T-helper 9 cell (primary cell): ENCODE results near the gene POU2AF2.
"Not testable (repeated sequence)": the region's sequence is repeated elsewhere in the genome, so short reads cannot be mapped to it uniquely, and the experiment has no call there.

Experiments
- DNase-seq: peaks from one replicate; pipeline ENCODE4 v3.0.0-alpha.2; 2020

Gene POU2AF2

DNA sequence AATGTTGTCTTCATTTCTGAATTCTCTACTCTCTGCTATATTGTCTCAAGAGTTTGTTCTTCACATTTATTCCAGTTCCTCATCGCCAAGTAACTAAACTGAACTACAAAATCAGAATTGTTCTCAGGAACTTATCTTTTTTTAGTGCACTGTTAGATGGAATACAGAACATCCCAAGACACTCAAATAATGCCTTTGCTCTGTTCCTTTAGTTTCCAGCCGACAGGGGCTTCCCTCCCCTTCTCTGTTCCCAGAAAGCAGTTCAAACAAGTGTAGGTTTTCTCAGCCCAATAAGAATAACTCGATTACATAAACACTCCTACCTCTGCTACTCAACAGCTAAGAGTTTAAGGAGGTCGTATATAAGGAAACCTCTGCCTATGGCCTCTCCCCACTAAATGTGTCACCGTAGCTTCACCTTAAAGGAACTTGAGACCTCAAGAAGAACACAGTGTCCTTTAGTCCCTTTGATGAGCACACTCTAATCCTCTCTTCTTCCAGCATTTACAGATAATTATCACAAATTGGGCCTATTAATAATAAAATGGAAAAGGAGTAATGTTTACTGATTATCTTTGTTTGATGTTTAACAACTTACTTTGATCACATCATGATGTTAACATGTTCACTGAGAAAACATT lies 59.8 kb downstream of the POU2AF2 start:
- DNase-seq, result no peak

DNA sequence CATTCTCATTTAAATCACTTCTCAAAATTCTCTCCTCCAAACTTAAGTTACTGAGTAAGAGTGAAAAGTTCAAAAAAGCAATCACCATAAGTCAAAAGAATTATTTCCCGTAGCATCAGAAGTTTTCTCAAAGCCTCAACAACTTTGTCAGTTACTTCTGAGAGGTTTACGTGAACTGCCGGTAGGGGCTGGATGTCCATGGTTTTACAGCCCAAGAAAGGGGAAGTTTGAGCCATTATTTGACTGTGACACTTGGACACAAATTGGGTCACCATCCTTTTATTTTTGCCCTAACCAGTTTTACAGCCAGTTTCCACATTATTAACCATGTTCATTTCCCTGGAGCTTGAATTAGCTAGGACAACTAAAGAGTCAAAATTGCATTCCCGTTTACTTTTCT lies 60.4 kb downstream of the POU2AF2 start:
- no peak for DNase-seq

DNA sequence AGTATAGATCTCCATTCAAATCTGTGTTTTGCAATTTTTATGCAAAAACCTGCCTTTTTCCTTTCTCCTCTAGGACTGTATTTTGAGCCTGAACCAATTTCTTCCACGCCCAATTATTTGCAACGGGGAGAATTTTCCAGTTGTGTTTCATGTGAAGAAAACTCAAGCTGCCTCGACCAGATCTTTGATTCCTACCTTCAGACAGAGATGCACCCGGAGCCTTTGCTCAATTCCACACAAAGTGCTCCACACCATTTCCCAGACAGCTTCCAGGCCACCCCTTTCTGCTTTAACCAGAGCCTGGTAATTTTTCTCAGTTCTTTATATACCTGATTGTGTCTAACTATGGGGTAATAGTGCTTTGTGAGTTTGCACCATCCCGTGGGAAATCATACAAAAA lies 60.8 kb downstream of the POU2AF2 start:
- no peak for DNase-seq

DNA sequence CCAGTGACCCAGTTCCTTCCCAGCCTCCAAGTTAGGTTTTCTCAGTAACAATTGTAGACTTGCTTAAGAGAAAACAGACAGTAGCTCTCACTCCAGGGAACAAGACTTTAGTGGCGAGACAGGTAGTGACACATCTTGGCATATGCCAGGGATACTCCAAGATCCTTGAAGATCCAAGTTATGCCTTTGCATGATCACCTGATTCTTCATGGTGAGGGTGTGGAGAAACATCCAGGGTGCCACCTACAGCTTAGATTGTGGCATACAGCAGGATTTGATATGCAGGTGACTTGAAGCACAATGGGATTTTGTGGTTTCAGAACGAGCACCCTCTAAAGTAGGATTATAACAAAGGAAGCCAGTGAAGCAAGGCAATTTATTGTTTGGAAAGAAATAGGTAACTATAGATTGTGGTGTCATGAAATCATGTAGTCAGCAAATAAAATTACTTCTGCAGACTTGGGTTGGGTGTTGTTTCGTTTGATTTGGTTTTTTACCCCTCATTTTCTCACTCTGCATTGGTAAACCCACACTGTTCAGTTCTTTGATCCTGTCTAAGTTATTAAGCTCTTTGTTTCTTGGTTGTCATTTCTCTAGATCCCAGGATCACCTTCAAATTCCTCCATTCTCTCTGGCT lies 62.1 kb downstream of the POU2AF2 start:
- DNase-seq, result no peak

DNA sequence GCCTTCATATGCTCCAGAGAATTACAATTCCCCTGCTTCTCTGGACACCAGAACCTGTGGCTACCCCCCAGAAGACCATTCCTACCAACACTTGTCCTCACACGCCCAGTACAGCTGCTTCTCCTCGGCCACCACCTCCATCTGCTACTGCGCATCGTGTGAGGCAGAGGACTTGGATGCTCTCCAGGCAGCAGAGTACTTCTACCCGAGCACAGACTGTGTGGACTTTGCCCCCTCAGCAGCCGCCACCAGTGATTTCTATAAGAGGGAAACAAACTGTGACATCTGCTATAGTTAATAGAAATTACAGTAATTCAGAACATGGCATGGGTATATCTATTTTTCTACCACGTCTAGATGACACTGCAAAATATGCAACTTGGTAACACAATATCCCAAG lies 62.6 kb downstream of the POU2AF2 start:
- DNase-seq, result no peak

DNA sequence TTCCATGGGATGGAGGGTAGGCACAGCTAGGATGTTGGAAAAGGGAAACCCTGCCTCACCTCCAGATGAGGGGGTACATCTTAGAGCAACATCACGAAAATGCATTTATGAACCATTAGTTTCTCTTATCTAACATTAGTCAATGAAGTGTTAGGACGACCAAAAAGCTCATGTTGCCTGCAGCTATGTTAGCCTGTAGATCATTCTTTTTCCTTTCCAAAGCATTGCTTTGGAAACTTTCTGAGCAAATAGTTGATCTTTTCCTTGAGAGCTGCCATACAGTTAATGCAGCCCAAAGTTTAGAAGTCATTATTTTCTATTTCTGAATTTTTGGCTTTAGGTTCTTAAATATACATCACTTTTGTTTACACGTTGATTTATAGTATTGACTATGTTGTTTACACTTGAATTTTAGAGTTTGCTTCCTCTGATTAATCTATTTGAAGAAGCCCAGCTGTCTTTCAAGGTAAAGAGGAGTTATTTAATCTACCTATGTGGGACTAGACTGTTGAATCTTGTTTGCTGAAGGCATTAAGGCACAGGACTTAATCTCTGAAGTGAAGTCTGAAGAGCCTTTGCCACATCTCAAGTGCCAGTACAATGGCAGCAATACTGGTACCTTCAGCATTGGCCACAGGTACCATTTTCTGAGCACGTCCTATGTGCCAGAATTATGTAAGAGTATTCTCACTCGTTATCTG lies 63.8 kb downstream of the POU2AF2 start:
- DNase-seq, result no peak

DNA sequence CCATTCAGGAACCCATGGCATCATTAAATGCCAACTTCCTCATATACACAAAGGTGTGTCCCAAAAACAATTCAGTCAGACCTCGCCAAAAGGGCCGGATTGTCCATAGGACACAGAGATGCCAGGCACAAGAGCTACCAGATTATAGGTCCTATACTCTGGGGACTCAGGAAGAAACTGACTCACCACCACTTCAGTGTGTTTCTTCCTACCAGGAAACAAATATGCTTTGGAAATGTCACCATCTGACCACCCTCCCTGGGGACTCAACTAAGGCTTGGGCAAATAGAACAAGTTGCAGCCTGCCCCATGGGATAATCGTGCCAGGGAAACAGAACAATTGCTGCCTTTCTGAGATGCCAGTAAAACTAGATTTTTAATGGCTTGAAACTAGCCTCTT lies 64.6 kb downstream of the POU2AF2 start:
- DNase-seq, result no peak

DNA sequence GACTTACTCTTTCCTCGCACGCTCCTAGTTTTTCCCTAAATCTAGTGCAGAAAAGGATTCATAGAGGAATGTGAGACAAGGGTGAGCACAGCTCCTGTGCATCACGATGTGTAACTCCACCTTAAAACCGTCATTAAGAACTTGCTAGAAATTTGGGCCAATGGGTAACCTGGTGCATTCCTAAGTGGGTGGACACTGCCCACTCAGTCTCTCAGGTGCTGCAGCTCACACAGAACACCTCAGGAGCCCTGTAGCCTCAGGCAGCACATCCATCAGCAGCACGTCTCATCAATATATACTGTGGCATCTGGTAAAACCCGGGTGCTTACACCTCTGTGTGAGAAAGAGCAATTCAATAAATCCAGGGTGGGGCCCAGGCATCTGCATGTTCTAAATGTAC lies 65.2 kb downstream of the POU2AF2 start:
- DNase-seq, result no peak

DNA sequence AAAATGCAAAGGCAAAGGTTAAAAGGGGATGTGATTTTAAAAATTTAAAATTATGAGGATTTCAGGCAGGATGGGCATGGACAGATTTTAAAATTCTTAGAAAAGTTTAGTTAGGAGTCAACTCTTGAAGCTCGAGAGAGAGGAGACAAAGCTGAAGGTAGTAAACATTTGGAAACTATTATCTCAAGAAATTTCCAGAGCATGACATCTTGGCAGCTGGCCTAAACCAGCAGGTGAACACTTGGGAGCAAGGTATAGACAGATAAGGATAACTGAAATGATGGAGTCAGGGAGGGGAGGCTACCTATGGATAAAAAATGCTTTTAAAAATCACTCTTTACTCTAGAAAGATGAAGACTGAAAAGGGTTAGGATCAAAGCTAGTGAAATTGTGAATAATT lies 66.6 kb downstream of the POU2AF2 start:
- no peak for DNase-seq

DNA sequence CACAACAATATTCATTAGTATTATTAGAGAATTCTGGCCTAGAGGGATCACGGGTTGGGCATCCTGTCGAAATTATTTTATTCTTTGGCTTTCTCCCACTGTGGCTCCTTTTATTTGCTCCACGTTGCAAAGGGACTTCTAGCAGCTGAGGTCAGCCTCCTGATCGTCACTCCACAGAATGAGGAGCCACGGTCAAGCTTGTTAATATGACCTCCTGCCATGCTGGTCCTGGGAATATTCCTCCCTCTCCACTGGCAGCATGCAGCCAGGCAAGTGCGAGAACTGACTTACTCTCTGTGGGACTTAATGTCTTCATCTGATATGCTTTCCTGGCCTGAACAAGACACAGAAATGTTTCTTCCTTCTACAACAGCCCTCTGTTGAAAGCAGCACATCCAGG lies 73.8 kb downstream of the POU2AF2 start:
- no peak for DNase-seq

DNA sequence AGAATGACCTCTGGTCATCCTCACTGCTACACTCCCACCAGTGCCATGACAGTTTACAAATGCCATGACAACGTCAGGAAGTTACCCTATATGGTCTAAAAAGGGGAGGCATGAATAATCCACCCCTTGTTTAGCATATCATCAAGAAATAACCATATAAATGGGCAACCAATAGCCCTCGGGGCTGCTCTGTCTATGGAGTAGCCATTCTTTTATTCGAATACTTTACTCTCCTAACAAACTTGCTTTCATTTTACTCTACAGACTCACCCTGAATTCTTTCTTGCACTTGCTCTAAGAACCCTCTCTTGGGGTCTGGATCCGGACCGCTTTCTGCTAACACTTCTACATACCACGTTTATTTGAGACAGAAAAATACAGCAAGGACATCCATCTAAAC lies 74.7 kb downstream of the POU2AF2 start:
- not testable (repeated sequence) for DNase-seq

DNA sequence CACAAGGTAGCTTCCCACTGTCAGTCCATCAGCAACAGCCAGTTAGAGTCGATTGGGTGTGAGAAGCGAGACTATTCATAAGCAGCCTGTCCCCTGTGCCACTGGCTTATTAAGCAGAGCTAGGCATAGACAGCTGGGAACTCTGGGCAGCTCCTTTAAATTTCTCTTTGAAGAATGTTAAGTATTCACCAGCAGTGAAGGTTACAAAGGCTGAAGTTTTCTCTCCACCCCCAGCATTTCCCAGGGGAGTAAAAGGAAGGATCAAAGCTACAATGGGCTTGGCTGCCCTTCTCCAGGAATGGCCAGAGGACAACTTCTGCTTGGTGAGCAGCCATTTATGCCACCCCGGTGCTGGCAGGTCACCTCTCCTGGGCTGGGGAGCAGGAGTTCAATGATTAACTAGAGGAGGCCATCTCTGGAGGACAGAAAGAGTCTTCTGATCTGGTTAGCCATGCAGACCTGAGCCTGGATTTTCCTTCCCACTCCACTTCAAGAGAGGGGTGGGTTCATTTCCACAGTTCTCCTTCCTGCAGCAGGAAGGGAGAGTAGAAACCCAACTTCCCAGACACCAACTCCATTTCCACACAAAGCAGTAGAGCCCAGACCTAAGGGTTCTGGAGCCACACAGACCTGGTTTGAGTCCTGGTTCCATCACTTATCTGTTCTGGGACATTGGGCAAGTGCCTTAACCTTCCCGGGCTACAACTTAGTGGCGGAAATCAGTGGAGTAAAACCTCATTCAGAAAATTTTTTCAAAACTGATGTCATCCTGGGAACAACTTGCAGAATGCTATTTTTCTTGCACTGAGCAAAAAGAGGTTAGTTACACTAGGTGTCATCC lies 75.4 kb downstream of the POU2AF2 start:
- no peak for DNase-seq

DNA sequence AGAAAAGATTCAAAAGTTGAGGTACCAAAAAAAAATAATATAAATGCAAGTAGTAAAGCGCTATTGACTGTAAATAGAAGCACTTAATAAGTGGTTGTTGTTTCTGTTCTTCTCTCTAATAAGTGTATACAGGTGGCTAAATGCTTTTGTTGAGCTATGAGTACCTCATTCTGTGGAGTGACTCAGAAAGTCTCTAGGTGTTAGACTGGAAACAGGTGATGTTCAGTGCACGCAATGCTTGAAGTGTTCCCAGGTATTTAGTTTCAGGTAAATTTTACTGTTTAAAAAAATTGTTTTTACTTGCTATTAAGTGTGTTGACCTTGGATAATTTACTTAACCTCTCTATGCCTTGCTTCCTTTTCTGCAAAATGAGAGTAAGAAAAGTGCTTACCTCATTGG lies 77.0 kb downstream of the POU2AF2 start:
- DNase-seq, result no peak

DNA sequence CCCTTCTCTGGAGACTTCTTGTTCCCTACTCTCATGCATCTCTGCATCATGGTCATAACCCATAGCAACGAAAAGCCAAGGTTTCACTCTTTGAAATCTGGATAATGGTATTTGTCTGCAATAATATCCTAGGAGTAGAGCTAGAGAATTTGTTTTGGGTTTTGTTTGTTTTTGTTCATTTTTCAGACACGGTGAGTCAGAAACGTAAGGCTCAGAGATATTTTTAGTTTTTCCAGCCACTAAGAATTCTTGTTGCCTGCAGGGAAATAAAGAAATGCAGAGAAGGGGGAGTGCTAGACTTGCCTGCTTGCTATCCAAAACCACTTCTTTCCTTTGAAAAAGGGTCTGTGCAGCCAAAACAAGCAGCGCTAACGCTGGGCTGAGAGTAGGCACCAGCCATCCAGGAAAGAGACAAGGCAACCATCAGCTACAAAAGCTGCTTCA lies 78.8 kb downstream of the POU2AF2 start:
- no peak for DNase-seq

DNA sequence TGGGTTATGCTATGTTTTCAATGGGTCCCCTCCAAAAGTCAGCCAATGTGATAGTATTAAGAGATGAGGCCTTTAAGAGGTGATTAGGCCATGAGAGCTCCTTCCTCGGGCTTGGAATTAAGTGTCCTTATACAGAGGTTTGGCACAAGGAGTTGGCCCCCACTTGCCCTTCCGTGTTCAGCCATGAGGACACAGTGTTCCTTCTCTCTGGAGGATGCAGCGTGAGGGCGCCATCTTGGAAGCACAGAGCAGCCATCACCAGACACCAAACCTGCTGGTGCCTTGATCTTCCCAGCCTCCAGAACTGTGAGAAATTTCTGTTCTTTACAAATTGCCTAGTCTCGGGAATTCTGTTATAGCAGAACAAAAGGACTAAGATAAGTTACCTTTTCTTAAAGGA lies 79.7 kb downstream of the POU2AF2 start:
- no peak for DNase-seq

DNA sequence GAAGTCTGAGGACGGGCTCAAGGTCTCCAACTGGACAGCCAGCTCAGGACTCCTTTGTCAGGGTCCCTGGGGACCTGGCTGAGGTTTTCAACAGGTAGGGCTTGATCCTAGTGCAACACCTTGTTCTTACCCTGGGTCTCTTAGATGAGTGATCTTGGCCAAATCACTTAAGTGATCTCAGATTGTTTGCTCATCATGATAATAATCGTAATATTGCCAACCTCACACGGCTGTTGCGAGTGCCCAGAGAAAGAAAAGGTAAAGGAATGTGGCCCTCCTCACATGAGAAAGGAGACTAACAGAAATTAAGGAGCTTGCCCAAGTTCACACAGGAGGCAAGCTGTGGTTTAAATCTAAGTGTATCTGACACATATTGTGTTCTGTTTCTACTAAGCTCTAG lies 81.3 kb downstream of the POU2AF2 start:
- no peak for DNase-seq

DNA sequence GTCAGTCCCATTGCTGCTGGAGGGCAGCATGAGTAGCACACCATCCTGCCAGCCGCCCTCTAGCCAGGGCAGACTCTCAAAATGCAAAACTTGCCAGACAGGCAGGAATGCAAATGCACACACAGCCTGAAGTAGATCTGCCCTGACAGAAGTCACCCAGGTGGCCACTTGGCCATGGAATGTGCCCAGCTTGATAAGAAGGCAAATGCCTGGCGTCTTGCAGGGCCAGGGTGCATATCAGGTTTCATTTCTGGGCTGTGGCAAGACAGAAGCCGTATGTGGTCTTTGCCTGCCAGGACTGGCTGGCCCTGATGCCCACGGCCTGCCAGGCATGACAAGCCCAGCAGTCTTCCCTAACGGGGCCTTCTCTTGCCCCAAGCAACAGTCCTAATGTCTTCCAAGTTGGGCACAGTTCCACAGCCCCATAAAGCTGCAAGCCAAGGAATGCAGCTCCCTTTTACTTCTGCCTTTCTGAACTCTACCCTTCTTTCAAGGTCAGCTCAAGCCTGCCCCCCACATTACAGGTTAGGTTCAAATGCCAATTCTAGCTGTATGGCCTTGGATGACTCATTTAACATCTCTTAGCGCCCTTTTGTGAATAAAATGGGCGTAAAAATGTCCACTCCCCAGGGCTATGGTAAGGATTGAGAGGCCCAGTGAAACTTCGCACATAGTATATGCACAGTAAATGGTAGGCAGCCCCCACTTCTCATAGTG lies 82.5 kb downstream of the POU2AF2 start:
- DNase-seq, result no peak

DNA sequence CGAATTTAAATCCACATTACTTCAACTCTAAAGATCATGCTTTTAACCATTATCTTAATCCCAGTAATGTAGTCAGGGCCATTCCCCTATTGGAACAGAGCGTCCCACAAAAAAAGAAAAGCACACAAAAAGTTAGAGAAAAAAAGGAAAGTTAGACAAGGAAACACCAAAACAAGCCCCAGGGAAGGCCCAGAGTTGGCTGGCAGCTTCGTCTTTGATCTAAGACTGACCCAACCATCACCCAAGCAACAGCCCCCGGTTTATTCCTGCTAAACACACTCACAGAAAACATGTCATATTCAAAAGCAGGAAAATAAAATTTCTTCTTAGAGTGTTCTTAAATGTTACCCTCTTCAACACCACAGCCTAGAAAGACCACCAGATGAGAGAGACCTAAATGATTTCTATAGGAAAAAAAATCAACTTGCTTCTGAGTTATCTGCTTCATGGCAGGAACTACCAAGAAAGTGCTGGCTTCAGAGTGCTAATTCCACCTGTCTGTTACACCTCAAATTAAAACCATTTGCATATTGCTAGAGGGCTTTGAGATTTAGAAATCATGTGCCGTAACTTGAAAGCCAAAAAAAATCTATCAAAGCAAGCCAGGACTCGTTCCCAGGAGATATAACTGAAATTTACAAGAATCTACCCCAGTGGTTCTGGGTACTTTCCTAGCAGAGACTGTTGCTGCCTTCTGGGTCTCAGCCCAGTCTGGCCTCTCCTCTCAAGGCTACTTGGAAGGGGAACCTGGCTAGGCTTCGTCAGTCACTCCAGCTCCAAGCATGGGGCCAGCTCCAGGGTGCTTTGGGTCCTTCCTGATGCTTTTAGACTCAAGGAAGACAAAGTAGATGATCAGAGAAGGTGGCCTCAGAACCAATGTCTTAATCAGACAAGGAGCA lies 84.0 kb downstream of the POU2AF2 start:
- DNase-seq, result no peak

DNA sequence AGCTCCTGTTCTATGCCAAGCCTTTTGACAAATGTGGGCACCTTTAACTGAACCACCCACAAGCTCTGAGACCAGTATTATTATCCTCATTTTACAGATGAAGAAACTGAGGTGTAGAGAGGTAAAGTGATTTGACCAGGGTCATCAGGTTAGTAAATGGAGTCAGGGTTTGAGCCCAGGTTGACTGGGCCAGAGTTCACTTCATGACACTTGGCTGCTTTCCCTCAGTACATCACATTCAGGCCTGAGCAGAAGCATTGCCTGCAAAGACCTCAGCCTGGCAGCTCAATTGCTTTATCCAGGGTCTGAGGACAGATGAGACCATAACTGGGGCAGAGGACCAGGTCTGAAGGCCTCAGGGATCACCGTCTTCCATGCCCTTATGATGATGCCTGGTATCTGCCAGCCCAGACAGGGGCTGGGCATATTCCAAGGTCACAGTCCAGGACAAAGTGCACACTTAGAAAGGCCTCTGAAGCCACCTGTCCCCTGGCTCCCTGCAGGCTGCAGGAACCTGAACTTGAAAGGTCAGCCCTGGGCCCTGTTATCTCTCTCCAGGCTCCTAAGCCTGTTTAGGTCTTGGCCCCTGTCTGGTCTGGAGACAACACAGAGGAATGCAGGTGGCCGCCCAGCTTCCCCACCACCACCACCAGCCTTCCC lies 84.8 kb downstream of the POU2AF2 start:
- DNase-seq, result no peak

DNA sequence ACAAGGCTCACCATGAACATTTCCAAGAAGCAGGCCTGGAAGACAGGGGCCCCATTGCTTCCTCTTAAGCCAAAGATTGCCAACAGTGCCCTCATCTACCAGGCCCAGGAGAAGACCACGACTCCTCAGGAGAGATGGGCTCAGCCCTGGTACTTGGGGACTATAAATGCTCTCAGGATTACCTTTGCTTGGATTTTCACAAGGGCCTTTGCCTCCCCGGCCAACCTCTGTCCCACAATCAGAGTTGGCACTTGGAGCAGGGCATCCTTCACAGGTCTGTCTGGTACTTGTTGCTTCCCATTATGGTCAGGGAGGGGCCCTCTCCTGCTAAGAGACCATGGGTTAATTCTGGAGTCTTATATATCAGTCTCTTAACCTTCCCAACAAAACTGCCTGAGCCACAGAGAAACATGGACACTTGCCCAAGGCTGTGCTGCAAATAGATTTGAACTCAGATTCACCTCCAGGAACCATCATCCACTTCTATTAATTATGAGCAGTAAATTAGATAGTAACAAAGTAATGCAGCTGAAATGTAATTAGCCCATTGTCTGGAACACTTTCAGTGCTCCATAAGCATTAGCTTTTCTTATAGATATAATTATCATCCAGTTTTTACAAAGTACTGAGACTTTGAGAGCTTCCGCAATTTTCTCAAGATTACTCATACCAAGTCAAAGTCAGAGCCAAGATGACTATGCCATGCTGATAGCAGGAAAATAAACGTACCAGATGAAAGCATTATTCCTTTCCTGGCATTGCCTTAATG lies 86.4 kb downstream of the POU2AF2 start:
- no peak for DNase-seq
